Fibroblast of skin of abdomen (primary cell): Measurements from ENCODE around the gene ADCY3.

Experiments used
- DNase-seq: peaks from one replicate; pipeline ENCODE4 v3.0.0-alpha.2; 2013

Gene ADCY3

GRCh38 chr2:24925815-24926214 lies 5.8 kb upstream of the ADCY3 start:
- DNase-seq, result no peak

- DNase-seq, result no peak
These were observed 4.7 kb upstream of the ADCY3 start for GRCh38 chr2:24924732-24925131.

- DNase-seq, result no peak
These were observed 4.2 kb upstream of the ADCY3 start for GRCh38 chr2:24924266-24924665.

GRCh38 chr2:24923106-24923505 lies 3.1 kb upstream of the ADCY3 start:
- no peak for DNase-seq

GRCh38 chr2:24922556-24922955 lies 2.5 kb upstream of the ADCY3 start:
- DNase-seq, result no peak

GRCh38 chr2:24920809-24921441 lies 888 bp upstream of the ADCY3 start:
- no peak for DNase-seq

GRCh38 chr2:24919506-24920097 lies 435 bp downstream of the ADCY3 start:
- DNase-seq, result no peak

- no peak for DNase-seq
These were observed 966 bp downstream of the ADCY3 start for GRCh38 chr2:24919037-24919505.

GRCh38 chr2:24918326-24919036 lies 1.6 kb downstream of the ADCY3 start:
- no peak for DNase-seq

- no peak for DNase-seq
These were observed 2.2 kb downstream of the ADCY3 start for GRCh38 chr2:24917731-24918325.

- DNase-seq, result no peak
These were observed 3.0 kb downstream of the ADCY3 start for GRCh38 chr2:24917086-24917485.

- DNase-seq, result no peak
These were observed 4.2 kb downstream of the ADCY3 start for GRCh38 chr2:24915796-24916195.

- no peak for DNase-seq
These were observed 4.9 kb downstream of the ADCY3 start for GRCh38 chr2:24915175-24915574.

- DNase-seq, result no peak
These were observed 5.3 kb downstream of the ADCY3 start for GRCh38 chr2:24914713-24915112.

GRCh38 chr2:24913911-24914310 lies 6.1 kb downstream of the ADCY3 start:
- no peak for DNase-seq

- DNase-seq, result no peak
These were observed 7.1 kb downstream of the ADCY3 start for GRCh38 chr2:24912986-24913385.

GRCh38 chr2:24912523-24912922 lies 7.5 kb downstream of the ADCY3 start:
- DNase-seq, result no peak

- DNase-seq, result no peak
These were observed 9.8 kb downstream of the ADCY3 start for GRCh38 chr2:24910245-24910644.

- peak; percentile 97 for DNase-seq
These were observed 10.4 kb downstream of the ADCY3 start for GRCh38 chr2:24909555-24910177.

GRCh38 chr2:24908461-24908901 lies 11.6 kb downstream of the ADCY3 start:
- no peak for DNase-seq

- peak; percentile 55 for DNase-seq
These were observed 12.9 kb downstream of the ADCY3 start for GRCh38 chr2:24907116-24907515.

- no peak for DNase-seq
These were observed 13.6 kb downstream of the ADCY3 start for GRCh38 chr2:24906466-24906865.
